ENCODE measurements around the gene CLSTN2.
A peak's percentile ranks its signal among the peaks of the same experiment; 100 is the strongest.

Gene CLSTN2

GRCh38 chr3:140077406-140077805 is 142.4 kb downstream of the CLSTN2 start:
- Histone ChIP-seq H3K4me1 (no peaks in the 10 kb centered on the region), H3K9me3 (replicated peaks in 1 of 11) (no peaks in the 10 kb centered on the region), H3K4me3 (no peak overlapping the region), H3K9ac (no peak overlapping the region), H3K27ac (no peak overlapping the region), H3K27me3 (no peaks in the 10 kb centered on the region), H4K20me1 (no peaks in the 10 kb centered on the region), H3K36me3 (no peaks in the 10 kb centered on the region), H3K4me2 (no peak overlapping the region)
- no peak for TF ChIP-seq Cebpa-rat (IDR thresholded peaks at IDR 0.05)

- Histone ChIP-seq H3K27me3 (no peaks in the 10 kb centered on the region), H3K9ac (no peak overlapping the region), H3K27ac (no peak overlapping the region), H3K36me3 (no peaks in the 10 kb centered on the region), H4K20me1 (no peaks in the 10 kb centered on the region), H3K4me2 (no peak overlapping the region), H3K4me3 (no peak overlapping the region), H3K9me3 (replicated peaks in 1 of 11) (no peaks in the 10 kb centered on the region), H3K4me1 (no peaks in the 10 kb centered on the region)
- TF ChIP-seq Cebpa-rat (IDR thresholded peaks at IDR 0.05), result no peak
Observed at GRCh38 chr3:140078343-140078742, 143.4 kb downstream of the CLSTN2 start.

- H3K9ac ChIP-seq, result no peak overlapping the region
- H3K27ac ChIP-seq, result no peak overlapping the region
- H3K4me1 ChIP-seq, result no peaks in the 10 kb centered on the region
- TF ChIP-seq Cebpa-rat (IDR thresholded peaks at IDR 0.05), result no peak
- no peaks in the 10 kb centered on the region for H3K36me3 ChIP-seq
- no peaks in the 10 kb centered on the region for H3K27me3 ChIP-seq
- no peak overlapping the region for H3K4me2 ChIP-seq
- no peaks in the 10 kb centered on the region for H3K9me3 ChIP-seq (replicated peaks in 1 of 11)
- no peaks in the 10 kb centered on the region for H4K20me1 ChIP-seq
- H3K4me3 ChIP-seq, result no peak overlapping the region
Observed at GRCh38 chr3:140078940-140079339, 144.0 kb downstream of the CLSTN2 start.

- H3K9ac ChIP-seq, result no peak overlapping the region
- no peak overlapping the region for H3K27ac ChIP-seq
- no peaks in the 10 kb centered on the region for H3K36me3 ChIP-seq
- no peaks in the 10 kb centered on the region for H3K4me1 ChIP-seq
- no peak overlapping the region for H3K4me3 ChIP-seq
- no peak for TF ChIP-seq Cebpa-rat (IDR thresholded peaks at IDR 0.05)
- H3K27me3 ChIP-seq, result no peaks in the 10 kb centered on the region
- no peak overlapping the region for H3K4me2 ChIP-seq
- no peaks in the 10 kb centered on the region for H4K20me1 ChIP-seq
- no peaks in the 10 kb centered on the region for H3K9me3 ChIP-seq (replicated peaks in 1 of 11)
Observed at GRCh38 chr3:140081887-140082286, 146.9 kb downstream of the CLSTN2 start.

- Histone ChIP-seq H3K27ac (no peak overlapping the region), H3K4me3 (no peak overlapping the region), H4K20me1 (no peaks in the 10 kb centered on the region), H3K9me3 (replicated peaks in 1 of 11) (peaks cover 9 to 12% (median 11%) of the 10 kb centered on the region in 11 experiments; a peak in 17 of 22 replicates), H3K4me2 (no peak overlapping the region), H3K36me3 (no peaks in the 10 kb centered on the region), H3K9ac (no peak overlapping the region), H3K4me1 (no peaks in the 10 kb centered on the region), H3K27me3 (no peaks in the 10 kb centered on the region)
- TF ChIP-seq Cebpa-rat (IDR thresholded peaks at IDR 0.05), result no peak
Observed at GRCh38 chr3:140085001-140085400, 150.0 kb downstream of the CLSTN2 start.

- Histone ChIP-seq H3K4me3 (no peak overlapping the region), H3K9ac (no peak overlapping the region), H3K27ac (no peak overlapping the region), H3K36me3 (no peaks in the 10 kb centered on the region), H3K9me3 (replicated peaks in 1 of 11) (peaks cover 12 to 18% (median 17%) of the 10 kb centered on the region in 11 experiments; a peak in 17 of 22 replicates), H3K4me1 (peaks cover 0 to 11% (median 0%) of the 10 kb centered on the region in 10 experiments; a peak in 3 of 20 replicates), H3K27me3 (no peaks in the 10 kb centered on the region), H3K4me2 (no peak overlapping the region), H4K20me1 (no peaks in the 10 kb centered on the region)
- no peak for TF ChIP-seq Cebpa-rat (IDR thresholded peaks at IDR 0.05)
Observed at GRCh38 chr3:140086642-140087041, 151.7 kb downstream of the CLSTN2 start.

- no peak for TF ChIP-seq Cebpa-rat (IDR thresholded peaks at IDR 0.05)
- H3K4me1 ChIP-seq, result peaks cover 0 to 11% (median 0%) of the 10 kb centered on the region in 10 experiments; a peak in 3 of 20 replicates
- H3K27me3 ChIP-seq, result no peaks in the 10 kb centered on the region
- no peak overlapping the region for H3K27ac ChIP-seq
- peaks cover 12 to 18% (median 17%) of the 10 kb centered on the region in 11 experiments; a peak in 17 of 22 replicates for H3K9me3 ChIP-seq (replicated peaks in 1 of 11)
- H4K20me1 ChIP-seq, result no peaks in the 10 kb centered on the region
- no peak overlapping the region for H3K4me3 ChIP-seq
- no peak overlapping the region for H3K9ac ChIP-seq
- no peaks in the 10 kb centered on the region for H3K36me3 ChIP-seq
- H3K4me2 ChIP-seq, result no peak overlapping the region
Observed at GRCh38 chr3:140088058-140088457, 153.1 kb downstream of the CLSTN2 start.

- H3K4me2 ChIP-seq, result no peak overlapping the region
- no peak overlapping the region for H3K9ac ChIP-seq
- no peak overlapping the region for H3K4me3 ChIP-seq
- no peaks in the 10 kb centered on the region for H3K27me3 ChIP-seq
- no peaks in the 10 kb centered on the region for H3K36me3 ChIP-seq
- H3K4me1 ChIP-seq, result peaks cover 0 to 11% (median 0%) of the 10 kb centered on the region in 10 experiments; a peak in 3 of 20 replicates
- H3K27ac ChIP-seq, result no peak overlapping the region
- TF ChIP-seq Cebpa-rat (IDR thresholded peaks at IDR 0.05), result no peak
- no peaks in the 10 kb centered on the region for H4K20me1 ChIP-seq
- peaks cover 12 to 18% (median 17%) of the 10 kb centered on the region in 11 experiments; a peak in 17 of 22 replicates for H3K9me3 ChIP-seq (replicated peaks in 1 of 11)
Observed at GRCh38 chr3:140088513-140088912, 153.5 kb downstream of the CLSTN2 start.

GRCh38 chr3:140089403-140090072 is 154.6 kb downstream of the CLSTN2 start:
- H3K27ac ChIP-seq, result no peak overlapping the region
- H3K4me1 ChIP-seq, result peaks cover 0 to 11% (median 0%) of the 10 kb centered on the region in 10 experiments; a peak in 3 of 20 replicates
- H3K9me3 ChIP-seq (replicated peaks in 1 of 11), result peaks cover 12 to 18% (median 17%) of the 10 kb centered on the region in 11 experiments; a peak in 17 of 22 replicates
- no peak overlapping the region for H3K4me3 ChIP-seq
- H3K4me2 ChIP-seq, result no peak overlapping the region
- H4K20me1 ChIP-seq, result no peaks in the 10 kb centered on the region
- no peak overlapping the region for H3K9ac ChIP-seq
- no peaks in the 10 kb centered on the region for H3K27me3 ChIP-seq
- no peak for TF ChIP-seq Cebpa-rat (IDR thresholded peaks at IDR 0.05)
- H3K36me3 ChIP-seq, result no peaks in the 10 kb centered on the region

GRCh38 chr3:140091143-140091542 is 156.2 kb downstream of the CLSTN2 start:
- peak overlapping the region in 3 of 11 experiments; percentile 4 to 24 (median 24); a peak in 4 of 22 replicates for H3K4me2 ChIP-seq
- no peak overlapping the region; a peak in 1 of 22 replicates for H3K27ac ChIP-seq
- TF ChIP-seq Cebpa-rat (IDR thresholded peaks at IDR 0.05), result no peak
- H3K27me3 ChIP-seq, result no peaks in the 10 kb centered on the region
- H3K36me3 ChIP-seq, result no peaks in the 10 kb centered on the region
- H3K4me1 ChIP-seq, result peaks cover 0 to 11% (median 0%) of the 10 kb centered on the region in 10 experiments; a peak in 3 of 20 replicates
- no peak overlapping the region for H3K4me3 ChIP-seq
- H3K9ac ChIP-seq, result no peak overlapping the region
- H3K9me3 ChIP-seq (replicated peaks in 1 of 11), result peaks cover 12 to 18% (median 17%) of the 10 kb centered on the region in 11 experiments; a peak in 17 of 22 replicates
- H4K20me1 ChIP-seq, result no peaks in the 10 kb centered on the region
